GM21576 (cell line): ENCODE data around the gene RNF151.
"Not testable (repeated sequence)": the region's sequence is repeated elsewhere in the genome, so short reads cannot be mapped to it uniquely, and the experiment has no call there.

Source experiments
- ATAC-seq: cut with Tn5 transposase; IDR thresholded peaks from one replicate; pipeline ENCODE4 v1.9.1; 2021; ENCODE audit warnings: mild to moderate bottlenecking, moderate library complexity; ENCODE audit not compliant: unreplicated experiment

The RNF151 gene

GRCh38 chr16:1959269-1960039 lies 7.2 kb upstream of the RNF151 start, which contains the start of gene NDUFB10:
Gene NDUFB10 (plus strand): TSS chr16:1959538. CDS start chr16:1959625, 87 bp downstream.
- peak; percentile 66 for ATAC-seq

DNA sequence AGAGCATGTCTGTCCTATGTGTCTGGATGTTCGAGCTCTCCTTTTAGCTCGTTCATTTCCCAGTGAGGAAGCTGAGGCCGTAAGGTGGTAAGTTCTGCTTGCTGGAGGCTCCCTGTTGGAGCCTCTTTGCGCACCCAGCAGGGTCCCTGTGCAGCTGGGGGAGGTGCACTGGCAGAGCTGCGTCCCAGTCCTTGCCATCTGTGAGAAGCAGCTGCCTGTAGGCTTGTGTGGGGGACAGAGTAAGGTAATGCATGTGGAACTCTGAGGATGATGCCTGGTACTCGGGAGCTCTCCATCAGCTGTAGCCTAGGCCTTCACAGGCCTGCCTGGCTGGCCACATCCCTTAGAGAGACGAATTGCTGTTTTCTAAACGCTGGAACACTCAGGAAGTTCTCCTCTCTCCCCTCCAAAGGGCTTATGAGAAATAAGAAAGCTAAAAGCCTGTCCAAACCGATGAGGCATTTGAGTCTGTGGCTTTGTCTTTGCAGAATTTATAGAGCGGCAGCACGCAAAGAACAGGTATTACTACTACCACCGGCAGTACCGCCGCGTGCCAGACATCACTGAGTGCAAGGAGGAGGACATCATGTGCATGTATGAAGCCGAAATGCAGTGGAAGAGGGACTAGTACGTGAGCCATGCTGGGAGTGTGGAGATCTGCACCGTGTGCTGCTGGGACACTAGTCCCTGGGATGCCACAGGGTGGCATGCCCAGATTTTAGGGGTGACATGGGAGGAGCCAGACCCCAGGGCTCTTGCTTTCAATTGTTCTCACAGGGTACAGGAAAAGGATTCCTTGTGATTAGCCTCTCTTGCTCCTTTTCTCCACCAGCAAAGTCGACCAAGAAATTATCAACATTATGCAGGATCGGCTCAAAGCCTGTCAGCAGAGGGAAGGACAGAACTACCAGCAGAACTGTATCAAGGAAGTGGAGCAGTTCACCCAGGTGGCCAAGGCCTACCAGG lies 5.7 kb upstream of the RNF151 start:
- ATAC-seq, result no peak

DNA sequence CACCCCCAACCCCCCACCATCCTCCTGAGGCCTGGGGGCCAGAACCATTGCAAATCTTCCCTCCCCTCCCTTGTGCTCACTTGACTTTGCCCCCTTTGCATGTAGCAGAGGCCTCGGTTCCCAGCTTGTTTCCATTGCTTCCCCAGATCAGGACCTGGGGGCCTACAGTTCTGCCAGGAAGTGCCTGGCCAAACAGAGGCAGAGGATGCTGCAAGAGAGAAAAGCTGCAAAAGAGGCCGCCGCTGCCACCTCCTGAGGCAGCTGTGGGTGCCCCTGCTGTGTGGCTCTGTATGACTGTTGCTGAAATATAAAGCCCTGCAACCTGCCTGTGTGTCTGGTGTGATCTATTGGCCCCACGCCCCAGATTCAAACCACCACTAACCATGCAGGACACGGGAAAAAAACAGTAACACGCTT lies 5.0 kb upstream of the RNF151 start:
- no peak for ATAC-seq

GRCh38 chr16:1962161-1963153 lies 4.2 kb upstream of the RNF151 start:
- ATAC-seq, result not testable (repeated sequence)

GRCh38 chr16:1963806-1964505 lies 2.7 kb upstream of the RNF151 start:
- ATAC-seq, result no peak

- peak; percentile 70 for ATAC-seq
Observed at GRCh38 chr16:1964506-1965395, 1.9 kb upstream of the RNF151 start, which contains the start of gene RPS2. Gene RPS2 (minus strand): TSS chr16:1964826. CDS start chr16:1964625, 201 bp downstream.

- ATAC-seq, result no peak
Observed at GRCh38 chr16:1965396-1966001, 1.2 kb upstream of the RNF151 start.

GRCh38 chr16:1968146-1968953 lies 1.7 kb downstream of the RNF151 start:
- no peak for ATAC-seq

- ATAC-seq, result peak; percentile 69
Observed at GRCh38 chr16:1971796-1972489, 5.3 kb downstream of the RNF151 start, which contains the start of gene TBL3. Gene TBL3 (plus strand): TSS chr16:1972053. CDS start chr16:1972165, 112 bp downstream.

DNA sequence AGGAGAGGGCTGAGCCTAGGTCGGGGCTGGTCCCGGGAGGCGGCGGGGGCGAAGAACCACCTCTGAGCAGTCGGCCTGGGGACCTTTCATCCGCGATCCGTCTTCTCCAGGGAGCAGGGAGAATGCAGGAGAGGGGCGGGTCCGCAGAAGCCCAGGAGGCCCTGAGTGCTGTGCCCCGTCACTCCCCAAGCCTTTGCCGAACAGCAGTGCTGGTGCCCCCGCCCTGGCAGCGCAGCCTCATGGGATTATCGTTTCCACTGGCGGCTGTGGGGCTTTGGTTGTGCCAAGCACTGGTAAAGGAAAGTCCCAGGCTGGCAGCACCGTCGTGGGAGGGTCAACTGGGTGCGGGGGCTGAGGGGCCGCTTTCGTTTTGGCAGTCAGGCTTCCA lies 5.8 kb downstream of the RNF151 start:
- no peak for ATAC-seq

- no peak for ATAC-seq
Observed at GRCh38 chr16:1973461-1974156, 7.0 kb downstream of the RNF151 start.

- ATAC-seq, result no peak
Observed at GRCh38 chr16:1974157-1975070, 7.8 kb downstream of the RNF151 start.

GRCh38 chr16:1975432-1976215 lies 9.0 kb downstream of the RNF151 start:
- ATAC-seq, result no peak

- ATAC-seq, result no peak
Observed at GRCh38 chr16:1976216-1976520, 9.5 kb downstream of the RNF151 start.
